A549 (cell line): ENCODE measurements around the gene TMTC1.

Experiments used
- BHLHE40 ChIP-seq: IDR thresholded peaks from 2 replicates; pipeline ENCODE4 v1.6.1; 2012; ENCODE audit warnings: low read depth, low read length, inconsistent platforms
- CEBPB ChIP-seq, 2 experiments: fragments of >200 bp in 1 of 2; sonication (Bioruptor Twin) in 1 of 2; formaldehyde crosslinking in 1 of 2; IDR thresholded peaks; 2 replicates each; pipeline ENCODE4 v1.6.1; 2012 to 2016
- EP300 ChIP-seq, 2 experiments: fragments of >200 bp; sonication (Bioruptor Twin); formaldehyde crosslinking; IDR thresholded peaks; 2 replicates in 1 of 2; 3 replicates in 1 of 2; pipeline ENCODE4 v1.6.1; 2016 to 2017
- FOSL2 ChIP-seq, 2 experiments: fragments of 450-650 bp in 1 of 2; fragments of >200 bp in 1 of 2; sonication (Bioruptor Twin) in 1 of 2; formaldehyde crosslinking; IDR thresholded peaks; 2 replicates each; pipeline versions ENCODE4 v1.5.0 to v1.6.1; 2016 to 2020; ENCODE audit warnings: mild to moderate bottlenecking in 1 of 2, moderate library complexity in 1 of 2
- JUN ChIP-seq, 2 experiments: fragments of >200 bp; sonication (Bioruptor Twin); formaldehyde crosslinking; IDR thresholded peaks; 2 replicates in 1 of 2; 3 replicates in 1 of 2; pipeline ENCODE4 v1.6.1; 2016 to 2017
- POLR2A ChIP-seq: IDR thresholded peaks from 2 replicates; pipeline ENCODE4 v1.6.1; 2012; ENCODE audit warnings: mild to moderate bottlenecking, low read length
- TF ChIP-seq, protein P1 (sequence below): fragments of 200-600 bp; sonication (generic); IDR thresholded peaks from 2 replicates; pipeline ENCODE4 v1.6.1; 2016; ENCODE audit warnings: antibody characterized with exemption, mild to moderate bottlenecking, moderate library complexity
- TF ChIP-seq, protein P2 (sequence below): fragments of >200 bp; sonication (Bioruptor Twin); formaldehyde crosslinking; IDR thresholded peaks from 3 replicates; pipeline ENCODE4 v1.5.1; 2016

DNA sequence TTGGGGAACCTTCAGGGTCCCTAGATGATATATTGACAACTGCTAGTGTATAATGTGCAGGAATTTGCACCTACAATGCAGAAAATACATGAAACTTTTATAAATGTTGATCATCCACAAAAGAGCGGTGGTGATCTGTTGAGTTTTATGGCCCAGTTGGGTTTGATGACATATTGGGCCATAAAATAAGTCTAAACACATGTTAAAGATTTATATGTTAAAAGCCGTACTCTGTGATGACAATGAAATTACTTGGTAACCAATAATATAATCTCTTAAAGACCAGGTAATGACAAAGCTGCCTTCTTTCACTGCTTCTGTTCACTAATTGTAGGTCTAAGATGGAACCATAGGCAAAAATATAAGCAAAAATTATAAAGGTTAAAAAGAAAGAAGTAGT is 61.6 kb downstream of the TMTC1 start:
- TF ChIP-seq, protein P1, sequence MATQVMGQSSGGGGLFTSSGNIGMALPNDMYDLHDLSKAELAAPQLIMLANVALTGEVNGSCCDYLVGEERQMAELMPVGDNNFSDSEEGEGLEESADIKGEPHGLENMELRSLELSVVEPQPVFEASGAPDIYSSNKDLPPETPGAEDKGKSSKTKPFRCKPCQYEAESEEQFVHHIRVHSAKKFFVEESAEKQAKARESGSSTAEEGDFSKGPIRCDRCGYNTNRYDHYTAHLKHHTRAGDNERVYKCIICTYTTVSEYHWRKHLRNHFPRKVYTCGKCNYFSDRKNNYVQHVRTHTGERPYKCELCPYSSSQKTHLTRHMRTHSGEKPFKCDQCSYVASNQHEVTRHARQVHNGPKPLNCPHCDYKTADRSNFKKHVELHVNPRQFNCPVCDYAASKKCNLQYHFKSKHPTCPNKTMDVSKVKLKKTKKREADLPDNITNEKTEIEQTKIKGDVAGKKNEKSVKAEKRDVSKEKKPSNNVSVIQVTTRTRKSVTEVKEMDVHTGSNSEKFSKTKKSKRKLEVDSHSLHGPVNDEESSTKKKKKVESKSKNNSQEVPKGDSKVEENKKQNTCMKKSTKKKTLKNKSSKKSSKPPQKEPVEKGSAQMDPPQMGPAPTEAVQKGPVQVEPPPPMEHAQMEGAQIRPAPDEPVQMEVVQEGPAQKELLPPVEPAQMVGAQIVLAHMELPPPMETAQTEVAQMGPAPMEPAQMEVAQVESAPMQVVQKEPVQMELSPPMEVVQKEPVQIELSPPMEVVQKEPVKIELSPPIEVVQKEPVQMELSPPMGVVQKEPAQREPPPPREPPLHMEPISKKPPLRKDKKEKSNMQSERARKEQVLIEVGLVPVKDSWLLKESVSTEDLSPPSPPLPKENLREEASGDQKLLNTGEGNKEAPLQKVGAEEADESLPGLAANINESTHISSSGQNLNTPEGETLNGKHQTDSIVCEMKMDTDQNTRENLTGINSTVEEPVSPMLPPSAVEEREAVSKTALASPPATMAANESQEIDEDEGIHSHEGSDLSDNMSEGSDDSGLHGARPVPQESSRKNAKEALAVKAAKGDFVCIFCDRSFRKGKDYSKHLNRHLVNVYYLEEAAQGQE: no peak
- no peak for TF ChIP-seq EP300 (IDR thresholded peaks at IDR 0.05)
- TF ChIP-seq POLR2A: no peak
- no peak for TF ChIP-seq JUN (IDR thresholded peaks at IDR 0.05)
- TF ChIP-seq, protein P2, sequence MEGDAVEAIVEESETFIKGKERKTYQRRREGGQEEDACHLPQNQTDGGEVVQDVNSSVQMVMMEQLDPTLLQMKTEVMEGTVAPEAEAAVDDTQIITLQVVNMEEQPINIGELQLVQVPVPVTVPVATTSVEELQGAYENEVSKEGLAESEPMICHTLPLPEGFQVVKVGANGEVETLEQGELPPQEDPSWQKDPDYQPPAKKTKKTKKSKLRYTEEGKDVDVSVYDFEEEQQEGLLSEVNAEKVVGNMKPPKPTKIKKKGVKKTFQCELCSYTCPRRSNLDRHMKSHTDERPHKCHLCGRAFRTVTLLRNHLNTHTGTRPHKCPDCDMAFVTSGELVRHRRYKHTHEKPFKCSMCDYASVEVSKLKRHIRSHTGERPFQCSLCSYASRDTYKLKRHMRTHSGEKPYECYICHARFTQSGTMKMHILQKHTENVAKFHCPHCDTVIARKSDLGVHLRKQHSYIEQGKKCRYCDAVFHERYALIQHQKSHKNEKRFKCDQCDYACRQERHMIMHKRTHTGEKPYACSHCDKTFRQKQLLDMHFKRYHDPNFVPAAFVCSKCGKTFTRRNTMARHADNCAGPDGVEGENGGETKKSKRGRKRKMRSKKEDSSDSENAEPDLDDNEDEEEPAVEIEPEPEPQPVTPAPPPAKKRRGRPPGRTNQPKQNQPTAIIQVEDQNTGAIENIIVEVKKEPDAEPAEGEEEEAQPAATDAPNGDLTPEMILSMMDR: no peak
- TF ChIP-seq CEBPB (IDR thresholded peaks at IDR 0.05): no peak
- no peak for TF ChIP-seq BHLHE40
- no peak for TF ChIP-seq FOSL2 (IDR thresholded peaks at IDR 0.05)
- TF ChIP-seq FOSL2 (CRISPR knock-in tag; IDR thresholded peaks at IDR 0.05): no peak
